ENCODE measurements around the gene ADAM15.

DNA sequence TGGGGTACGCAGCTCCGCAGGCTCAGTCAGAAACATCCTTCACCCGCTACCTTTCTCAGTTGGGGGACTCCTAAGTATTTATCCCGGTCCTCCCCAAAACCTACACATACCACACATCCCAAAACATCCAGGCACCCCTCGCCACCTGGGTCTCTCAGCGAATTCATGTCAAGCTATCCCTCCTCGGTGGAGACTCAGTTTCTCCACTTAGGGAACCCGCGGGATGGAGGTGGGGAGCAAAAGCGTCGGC lies 49.8 kb upstream of the ADAM15 start:
- TF ChIP-seq, protein P1, sequence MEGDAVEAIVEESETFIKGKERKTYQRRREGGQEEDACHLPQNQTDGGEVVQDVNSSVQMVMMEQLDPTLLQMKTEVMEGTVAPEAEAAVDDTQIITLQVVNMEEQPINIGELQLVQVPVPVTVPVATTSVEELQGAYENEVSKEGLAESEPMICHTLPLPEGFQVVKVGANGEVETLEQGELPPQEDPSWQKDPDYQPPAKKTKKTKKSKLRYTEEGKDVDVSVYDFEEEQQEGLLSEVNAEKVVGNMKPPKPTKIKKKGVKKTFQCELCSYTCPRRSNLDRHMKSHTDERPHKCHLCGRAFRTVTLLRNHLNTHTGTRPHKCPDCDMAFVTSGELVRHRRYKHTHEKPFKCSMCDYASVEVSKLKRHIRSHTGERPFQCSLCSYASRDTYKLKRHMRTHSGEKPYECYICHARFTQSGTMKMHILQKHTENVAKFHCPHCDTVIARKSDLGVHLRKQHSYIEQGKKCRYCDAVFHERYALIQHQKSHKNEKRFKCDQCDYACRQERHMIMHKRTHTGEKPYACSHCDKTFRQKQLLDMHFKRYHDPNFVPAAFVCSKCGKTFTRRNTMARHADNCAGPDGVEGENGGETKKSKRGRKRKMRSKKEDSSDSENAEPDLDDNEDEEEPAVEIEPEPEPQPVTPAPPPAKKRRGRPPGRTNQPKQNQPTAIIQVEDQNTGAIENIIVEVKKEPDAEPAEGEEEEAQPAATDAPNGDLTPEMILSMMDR (IDR thresholded peaks at IDR 0.05), result no peak
- no peak for TF ChIP-seq POLR2A (IDR thresholded peaks at IDR 0.05)

All from gastroesophageal sphincter (tissue), 3 donors.